HepG2 (cell line): ENCODE data around the gene TNFSF13. TPM values are rescaled to one million over a fixed set of nuclear protein-coding genes. Genes with fewer than 3 reads are reported as not detected.

Source experiments
- ATAC-seq: fragments of 200-7000 bp; cut with Tn5 transposase; 3 replicates; pipeline ENCODE4 v1.9.1; 2020; ENCODE audit warnings: mild to moderate bottlenecking, moderate library complexity
- BruUV-seq: library from RNA; stranded (reverse); fragments of 400-500 nt; replicated peaks from 2 replicates; lab custom pipeline; 2021; lab: Mats Ljungman, UMichigan
- CTCF ChIA-PET: fragments of 300-600 bp; formaldehyde crosslinking; extraction: SDS; loops from one replicate; lab custom pipeline; 2021; ENCODE audit warnings: low total read pairs, inconsistent platforms, low intra/inter-chr PET ratio; lab: Yijun Ruan, JAX
- POLR2A ChIA-PET: fragments of 350-600 bp; sonication (Branson Sonifier 250); formaldehyde crosslinking; loops from one replicate; lab custom pipeline; 2020; ENCODE audit warnings: antibody characterized with exemption, inconsistent platforms; lab: Yijun Ruan, JAX
- DNase-seq: peaks from one replicate; pipeline ENCODE4 v3.0.0-alpha.2; 2015; ENCODE audit warnings: low spot score
- FAIRE-seq: peaks from 3 replicates; lab custom pipeline; 2011; peaks lifted over from hg19 to GRCh38; lab: Jason Lieb, UNC
- H2AFZ ChIP-seq: one replicate; pipeline ENCODE4 v1.6.1; 2011; ENCODE audit warnings: low read length, inconsistent platforms
- H3K27ac ChIP-seq: fragments of 300-600 bp; 3 replicates; pipeline ENCODE4 v1.8.0; 2011; ENCODE audit warnings: mixed run types, mild to moderate bottlenecking, mixed read lengths, low read length, inconsistent platforms; ENCODE audit not compliant: insufficient read depth; ENCODE audit errors: extremely low read length
- H3K27me3 ChIP-seq, 2 experiments: fragments of 200-600 bp in 1 of 2; 2 replicates in 1 of 2; 3 replicates in 1 of 2; pipeline versions ENCODE4 v1.6.0 to v1.8.0; 2011; ENCODE audit warnings: low read length in 2 of 2, mild to moderate bottlenecking in 2 of 2, moderate library complexity in 2 of 2, inconsistent platforms in 1 of 2; ENCODE audit not compliant: insufficient read depth in 2 of 2, control insufficient read depth in 1 of 2
- H3K36me3 ChIP-seq, 2 experiments: fragments of 200-600 bp in 1 of 2; replicated peaks in 1 of 2; 2 replicates in 1 of 2; 3 replicates in 1 of 2; pipeline versions ENCODE4 v1.5.1 to v1.8.0; 2011; ENCODE audit warnings: low read length in 2 of 2, inconsistent platforms in 1 of 2; ENCODE audit not compliant: insufficient read depth in 2 of 2, control insufficient read depth in 1 of 2
- H3K4me1 ChIP-seq: 2 replicates; pipeline ENCODE4 v1.5.1; 2012; ENCODE audit warnings: low read length, inconsistent platforms; ENCODE audit not compliant: insufficient read depth
- H3K4me2 ChIP-seq: 2 replicates; pipeline ENCODE4 v1.6.0; 2011; ENCODE audit warnings: low read depth, low read length, inconsistent platforms
- H3K4me3 ChIP-seq, 3 experiments: fragments of 200-600 bp in 1 of 3; sonication (generic), shearing (Covaris generic) in 1 of 3; replicated peaks in 1 of 3; 2 replicates each; pipeline ENCODE4 v1.5.1; 2011 to 2016; ENCODE audit warnings: low read length in 3 of 3, inconsistent platforms in 2 of 3, low read depth in 2 of 3, mild to moderate bottlenecking in 2 of 3, control low read depth in 1 of 3, mixed read lengths in 1 of 3; ENCODE audit not compliant: insufficient read depth in 1 of 3
- H3K79me2 ChIP-seq: one replicate; pipeline ENCODE4 v1.6.1; 2011; ENCODE audit warnings: low read length, inconsistent platforms; ENCODE audit not compliant: insufficient read depth
- H3K9ac ChIP-seq: 2 replicates; pipeline ENCODE4 v1.6.0; 2011; ENCODE audit warnings: mild to moderate bottlenecking, low read depth, low read length, inconsistent platforms; ENCODE audit not compliant: insufficient read depth
- H3K9me3 ChIP-seq: 2 replicates; pipeline ENCODE4 v1.5.1; 2012; ENCODE audit warnings: mild to moderate bottlenecking, low read length
- H4K20me1 ChIP-seq: 2 replicates; pipeline ENCODE4 v1.6.0; 2011; ENCODE audit warnings: inconsistent platforms, mild to moderate bottlenecking, low read length, moderate library complexity; ENCODE audit not compliant: insufficient read depth
- AKAP8 ChIP-seq: sonication (generic); formaldehyde crosslinking; IDR thresholded peaks from 2 replicates; pipeline ENCODE4 v1.5.1; 2020; ENCODE audit warnings: mild to moderate bottlenecking, missing genetic modification reagents
- E2F2 ChIP-seq: sonication (generic); formaldehyde crosslinking; IDR thresholded peaks from 2 replicates; pipeline ENCODE4 v1.4.0; 2020; ENCODE audit warnings: missing genetic modification reagents, borderline replicate concordance
- ELF1 ChIP-seq: sonication (generic); formaldehyde crosslinking; IDR thresholded peaks from 2 replicates; pipeline ENCODE4 v1.4.0; 2020; ENCODE audit warnings: missing genetic modification reagents
- MTF1 ChIP-seq: sonication (generic); formaldehyde crosslinking; IDR thresholded peaks from 2 replicates; pipeline ENCODE4 v1.5.0; 2020; ENCODE audit warnings: missing genetic modification reagents
- PRDM15 ChIP-seq: sonication (generic); formaldehyde crosslinking; IDR thresholded peaks from 2 replicates; pipeline ENCODE4 v1.4.0; 2020; ENCODE audit warnings: missing genetic modification reagents
- RARA ChIP-seq: IDR thresholded peaks from 2 replicates; pipeline ENCODE4 v1.6.1; 2016; ENCODE audit warnings: missing genetic modification reagents, missing compliant biosample characterization
- TAF1 ChIP-seq: sonication (generic); formaldehyde crosslinking; IDR thresholded peaks from 2 replicates; pipeline ENCODE4 v1.4.0; 2020; ENCODE audit warnings: missing genetic modification reagents
- ZBTB2 ChIP-seq: sonication (generic); formaldehyde crosslinking; IDR thresholded peaks from 2 replicates; pipeline ENCODE4 v1.8.0; 2022; ENCODE audit warnings: low read depth, missing genetic modification reagents
- ZBTB44 ChIP-seq: sonication (generic); formaldehyde crosslinking; IDR thresholded peaks from 2 replicates; pipeline ENCODE4 v1.4.0; 2020; ENCODE audit warnings: missing genetic modification reagents
- ZNF12 ChIP-seq: sonication (generic); formaldehyde crosslinking; IDR thresholded peaks from 2 replicates; pipeline ENCODE4 v1.5.0; 2020; ENCODE audit warnings: missing genetic modification reagents
- ZNF230 ChIP-seq: sonication (generic); formaldehyde crosslinking; IDR thresholded peaks from 2 replicates; pipeline ENCODE4 v1.4.0; 2020; ENCODE audit warnings: mild to moderate bottlenecking, missing genetic modification reagents
- ZNF24 ChIP-seq: fragments of 450-650 bp; IDR thresholded peaks from 2 replicates; pipeline ENCODE4 v1.6.1; 2017; ENCODE audit warnings: antibody characterized with exemption, mild to moderate bottlenecking
- ZNF274 ChIP-seq: sonication (generic); formaldehyde crosslinking; IDR thresholded peaks from 2 replicates; pipeline ENCODE4 v1.5.1; 2020; ENCODE audit warnings: mild to moderate bottlenecking, missing genetic modification reagents
- ZNF337 ChIP-seq: sonication (generic); formaldehyde crosslinking; IDR thresholded peaks from 2 replicates; pipeline ENCODE4 v1.5.1; 2020; ENCODE audit warnings: missing genetic modification reagents, low read depth, mild to moderate bottlenecking, borderline replicate concordance
- ZNF414 ChIP-seq: sonication (generic); formaldehyde crosslinking; IDR thresholded peaks from 2 replicates; pipeline ENCODE4 v1.5.0; 2020; ENCODE audit warnings: missing genetic modification reagents
- WGBS: methylation state at CpG from one replicate; pipeline ENCODE4 v1.1.6; 2017; ENCODE audit warnings: low lambda C conversion rate; 5-methylcytosine and 5-hydroxymethylcytosine counted together
- in situ Hi-C: cut with HindIII; loops from 2 replicates; pipeline ENCODE4 v1.10.0; 2017; ENCODE audit warnings: low pct_unique_long_range_greater_than_20kb; ENCODE audit not compliant: extremely low pct_ligation_motif_present
- intact Hi-C: fragments of 100-400 bp; cut with micrococcal nuclease; formaldehyde crosslinking; loops from one replicate; pipeline ENCODE4 v1.10.0; 2022; ENCODE audit not compliant: unreplicated experiment
- polyA plus RNA-seq, 8 experiments: library from polyadenylated mRNA; depleted of rRNA in 3 of 8; stranded (reverse) in 7 of 8; unstranded in 1 of 8; fragments of >200 nt; fragmentation: Illumina TruSeq in 4 of 8; extraction: Trizol in 4 of 8; gene quantifications; 2 replicates each; pipeline versions ENCODE4 v1.2.1 to v1.2.3, GENCODE V29; 2011 to 2016; ENCODE audit warnings: low read depth in 4 of 8, missing spikeins in 1 of 8, mixed read lengths in 1 of 8; ENCODE audit not compliant: insufficient read depth in 1 of 8
- total RNA-seq, 5 experiments: library from RNA; depleted of rRNA; stranded (reverse); fragments of >200 nt; fragmentation: Illumina TruSeq; extraction: Trizol; gene quantifications; 2 replicates each; pipeline ENCODE4 v1.2.3, GENCODE V29; 2016; ENCODE audit warnings: low read depth in 1 of 5

Gene TNFSF13
- total and polyA plus RNA-seq, 2 of the 13 experiments (the other 11 are each of a cell fraction or from before 2014, with no cell fraction given) = 2.5 to 3.3 TPM

GRCh38 chr17:7572588-7573323 lies 14.2 kb downstream of the TNFSF13 start:
- under 1% methylated on average over 21 of the region's 73 CpGs for WGBS
- intact Hi-C loops = loop anchor here (5.0 kb wide), 1 partner anchor 115 kb away; the partner anchor contains the start of genes TP53 and WRAP53
- Histone ChIP-seq H3K4me2 (peak overlapping the region; percentile 93), H4K20me1 (peaks cover 43% of the 10 kb centered on the region), H3K9me3 (no peaks in the 10 kb centered on the region), H3K27ac (peak overlapping the region; percentile 93), H3K27me3 (no peaks in the 10 kb centered on the region; a peak in 1 of 5 replicates), H3K9ac (peak overlapping the region; percentile 99), H3K36me3 (peaks cover 11 to 67% of the 10 kb centered on the region in 2 experiments), H3K4me3 (peak overlapping the region; percentile 89 to 96 (median 94)), H3K4me1 (peaks cover 51% of the 10 kb centered on the region), H2AFZ (no peak overlapping the region), H3K79me2 (peaks cover 44% of the 10 kb centered on the region)
- ChIA-PET POLR2A (interaction anchor here (1.0 to 3.3 kb wide), 13 partner anchors 11 to 261 kb away, joined by 3 to 51 read pairs (median 8); partner anchors contain the start of genes ATP1B2, FXR2, MPDU1 and POLR2A), CTCF (no interaction called here)
- DNase-seq (peak; percentile 98), ATAC-seq (no peak; the same call in 2 of the 3 replicates), FAIRE-seq (no peak)
- BruUV-seq = TSS peak; percentile 50
- in situ Hi-C loops = loop anchor here (10.0 kb wide), 1 partner anchor 272 kb away; no protein-coding TSS in a partner anchor
- peak; percentile 87 for TF ChIP-seq TAF1 (CRISPR knock-in tag)
- 0 out of 2 replicates have a peak, but pooled peaks have one; percentile 75 for TF ChIP-seq ZNF230
- TF ChIP-seq RARA (CRISPR knock-in tag) = no peak
- no peak; the same call in 1 of the 2 replicates for TF ChIP-seq ZNF274 (CRISPR knock-in tag)
- TF ChIP-seq ZBTB2 (CRISPR knock-in tag) = peak; percentile 43
- no peak for TF ChIP-seq ZBTB44 (CRISPR knock-in tag)
- no peak for TF ChIP-seq E2F2 (CRISPR knock-in tag)
- TF ChIP-seq ZNF337 (CRISPR knock-in tag) = no peak
- TF ChIP-seq ZNF24 = no peak
- TF ChIP-seq AKAP8 = no peak
- no peak for TF ChIP-seq ZNF12 (CRISPR knock-in tag)
- no peak for TF ChIP-seq MTF1 (CRISPR knock-in tag)
- 0 out of 2 replicates have a peak, but pooled peaks have one; percentile 47 for TF ChIP-seq ZNF414
- no peak for TF ChIP-seq ELF1 (CRISPR knock-in tag)
- TF ChIP-seq PRDM15 (CRISPR knock-in tag) = no peak
